DOHH2 (cell line): ENCODE measurements around the gene GNG4.

Experiments
- CTCF ChIP-seq: fragments of 200-600 bp; sonication (generic); IDR thresholded peaks from one replicate; pipeline ENCODE4 v1.5.1; 2014; ENCODE audit warnings: antibody characterized with exemption, mild to moderate bottlenecking, low read depth, low read length; ENCODE audit not compliant: poor library complexity, severe bottlenecking
- EZH2phosphoT487 ChIP-seq: fragments of 200-600 bp; sonication (generic); IDR thresholded peaks from 2 replicates; pipeline ENCODE4 v1.6.1; 2017; ENCODE audit warnings: borderline replicate concordance, mild to moderate bottlenecking, antibody characterized with exemption, low read length, moderate library complexity, mixed read lengths

DNA sequence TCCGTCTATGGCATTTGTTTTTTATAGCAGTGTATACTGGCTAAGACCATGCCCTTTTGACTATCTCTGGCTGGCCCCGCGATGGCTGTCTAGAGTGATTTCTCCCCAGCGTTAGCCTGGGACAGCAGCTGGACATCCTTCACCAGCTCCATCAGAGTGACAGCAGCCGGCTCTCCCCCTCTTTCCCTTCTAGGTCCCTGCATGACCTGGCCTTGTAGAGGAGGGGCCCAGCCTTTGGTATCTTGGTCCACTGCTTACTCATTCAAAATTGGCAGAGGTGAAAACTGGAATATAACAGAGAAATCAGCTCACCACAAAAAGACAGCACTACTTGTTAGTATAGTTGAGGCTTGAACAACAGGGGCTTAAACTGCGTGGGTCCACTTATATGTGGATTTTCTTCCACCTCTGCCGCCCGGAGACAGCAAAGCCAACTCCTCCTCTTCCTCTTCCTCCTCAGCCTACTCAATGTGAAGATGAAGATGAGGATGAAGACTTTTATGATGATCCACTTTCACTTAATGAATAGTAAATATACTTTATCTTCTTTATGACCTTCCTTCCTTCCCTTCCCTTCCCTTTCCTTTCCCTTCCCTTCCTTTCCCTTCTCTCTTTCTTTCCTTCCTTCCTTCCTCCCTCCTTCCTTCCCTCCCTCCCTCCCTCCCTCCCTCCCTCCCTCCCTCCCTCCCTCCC is 116.0 kb downstream of the GNG4 start:
- no peak for TF ChIP-seq CTCF
- no peak for TF ChIP-seq EZH2phosphoT487
